ENCODE data around the gene OCEL1. TPM values are rescaled to one million over a fixed set of nuclear protein-coding genes. Genes with fewer than 3 reads are reported as not detected.
A peak's percentile ranks its signal among the peaks of the same experiment; 100 is the strongest.

The OCEL1 gene
- total and polyA plus RNA-seq, 2 of the 13 experiments (the other 11 are each of a cell fraction or from before 2014, with no cell fraction given): 10.6 to 17.2 TPM

DNA sequence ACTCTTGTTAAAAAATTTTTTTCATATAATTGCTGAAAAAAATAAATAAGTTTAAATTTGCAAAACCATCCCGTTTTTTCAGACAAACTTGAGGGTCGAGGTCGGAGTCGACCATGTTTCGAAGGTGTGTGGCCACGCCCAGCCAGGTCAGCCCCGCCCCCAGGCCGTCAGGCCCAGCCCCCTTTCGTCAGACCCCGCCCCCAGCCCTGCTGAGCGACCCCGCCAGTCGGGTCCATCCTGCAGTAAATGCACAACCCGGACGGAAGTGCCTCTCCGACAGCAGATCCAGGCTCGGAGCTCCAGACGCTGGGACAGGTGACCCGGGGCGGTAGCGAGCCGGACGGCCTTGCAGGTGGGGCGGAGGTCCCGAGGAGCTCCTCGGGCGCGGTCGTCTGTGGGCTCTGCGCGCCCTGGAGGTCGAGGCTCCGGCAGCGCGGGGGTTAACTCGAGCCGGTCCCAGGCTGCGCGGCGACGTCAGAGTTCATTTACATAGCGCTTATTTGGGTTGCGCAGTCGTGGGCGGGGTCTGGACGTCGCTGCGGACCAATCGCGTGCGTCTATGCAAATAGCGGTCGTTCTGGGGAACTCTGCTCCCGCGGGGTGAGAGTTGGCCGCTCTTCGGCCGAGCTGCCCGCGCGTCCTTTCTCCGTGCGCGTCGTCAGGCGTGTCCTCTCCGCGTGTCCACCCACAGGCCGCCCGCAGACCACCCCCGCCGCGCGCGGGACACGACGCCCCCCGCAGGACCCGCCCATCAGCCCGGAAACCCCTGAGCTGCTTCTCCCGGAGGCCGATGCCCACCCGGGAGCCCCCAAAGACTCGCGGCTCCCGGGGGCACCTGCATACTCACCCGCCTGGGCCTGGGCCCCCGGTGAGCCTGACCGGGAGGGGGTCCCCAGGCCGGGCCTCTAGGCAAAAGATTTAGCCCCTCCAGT is at the start of gene OCEL1 (continued):
- TF ChIP-seq, protein P1, sequence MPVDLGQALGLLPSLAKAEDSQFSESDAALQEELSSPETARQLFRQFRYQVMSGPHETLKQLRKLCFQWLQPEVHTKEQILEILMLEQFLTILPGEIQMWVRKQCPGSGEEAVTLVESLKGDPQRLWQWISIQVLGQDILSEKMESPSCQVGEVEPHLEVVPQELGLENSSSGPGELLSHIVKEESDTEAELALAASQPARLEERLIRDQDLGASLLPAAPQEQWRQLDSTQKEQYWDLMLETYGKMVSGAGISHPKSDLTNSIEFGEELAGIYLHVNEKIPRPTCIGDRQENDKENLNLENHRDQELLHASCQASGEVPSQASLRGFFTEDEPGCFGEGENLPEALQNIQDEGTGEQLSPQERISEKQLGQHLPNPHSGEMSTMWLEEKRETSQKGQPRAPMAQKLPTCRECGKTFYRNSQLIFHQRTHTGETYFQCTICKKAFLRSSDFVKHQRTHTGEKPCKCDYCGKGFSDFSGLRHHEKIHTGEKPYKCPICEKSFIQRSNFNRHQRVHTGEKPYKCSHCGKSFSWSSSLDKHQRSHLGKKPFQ (CRISPR knock-in tag; IDR thresholded peaks at IDR 0.05; ENCODE audit: insufficient replicate concordance): no peak
- TF ChIP-seq FOXA3 (CRISPR knock-in tag; IDR thresholded peaks at IDR 0.05): peak; percentile 30
- peak; percentile 48; the same call in 1 of the 2 replicates for TF ChIP-seq ZNF563 (CRISPR knock-in tag; IDR thresholded peaks at IDR 0.05)
- TF ChIP-seq DNMT1 (CRISPR knock-in tag; IDR thresholded peaks at IDR 0.05): 0 out of 2 replicates have a peak, but pooled peaks have one; percentile 74
- no peak for TF ChIP-seq HDAC6 (IDR thresholded peaks at IDR 0.05; ENCODE audit: low read depth, low read length)
- peak; percentile 66; the same call in 1 of the 2 replicates for TF ChIP-seq RARA (CRISPR knock-in tag; IDR thresholded peaks at IDR 0.05)
- no peak for TF ChIP-seq ZNF660 (CRISPR knock-in tag; IDR thresholded peaks at IDR 0.05; ENCODE audit: borderline replicate concordance, low read depth)
- TF ChIP-seq, protein P2, sequence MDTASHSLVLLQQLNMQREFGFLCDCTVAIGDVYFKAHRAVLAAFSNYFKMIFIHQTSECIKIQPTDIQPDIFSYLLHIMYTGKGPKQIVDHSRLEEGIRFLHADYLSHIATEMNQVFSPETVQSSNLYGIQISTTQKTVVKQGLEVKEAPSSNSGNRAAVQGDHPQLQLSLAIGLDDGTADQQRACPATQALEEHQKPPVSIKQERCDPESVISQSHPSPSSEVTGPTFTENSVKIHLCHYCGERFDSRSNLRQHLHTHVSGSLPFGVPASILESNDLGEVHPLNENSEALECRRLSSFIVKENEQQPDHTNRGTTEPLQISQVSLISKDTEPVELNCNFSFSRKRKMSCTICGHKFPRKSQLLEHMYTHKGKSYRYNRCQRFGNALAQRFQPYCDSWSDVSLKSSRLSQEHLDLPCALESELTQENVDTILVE (CRISPR knock-in tag; IDR thresholded peaks at IDR 0.05): peak; percentile 82; the same call in 1 of the 2 replicates
- no peak for TF ChIP-seq JUNB (CRISPR knock-in tag; IDR thresholded peaks at IDR 0.05; ENCODE audit: borderline replicate concordance)
- no peak for TF ChIP-seq TCF7 (IDR thresholded peaks at IDR 0.05; ENCODE audit: low read depth)
- TF ChIP-seq, protein P3, sequence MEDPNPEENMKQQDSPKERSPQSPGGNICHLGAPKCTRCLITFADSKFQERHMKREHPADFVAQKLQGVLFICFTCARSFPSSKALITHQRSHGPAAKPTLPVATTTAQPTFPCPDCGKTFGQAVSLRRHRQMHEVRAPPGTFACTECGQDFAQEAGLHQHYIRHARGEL (CRISPR knock-in tag; IDR thresholded peaks at IDR 0.05): no peak
- TF ChIP-seq MTA3 (CRISPR knock-in tag; IDR thresholded peaks at IDR 0.05): no peak
- no peak for TF ChIP-seq GTF2F1 (IDR thresholded peaks at IDR 0.05; ENCODE audit: low read length)
- TF ChIP-seq ZNF326 (CRISPR knock-in tag; IDR thresholded peaks at IDR 0.05; ENCODE audit: borderline replicate concordance): no peak
- TF ChIP-seq TBX3 (IDR thresholded peaks at IDR 0.05; ENCODE audit: borderline replicate concordance): no peak
- TF ChIP-seq ESRRA (CRISPR knock-in tag; IDR thresholded peaks at IDR 0.05; ENCODE audit: low read depth): peak; percentile 46; the same call in 1 of the 2 replicates
- TF ChIP-seq RORA (CRISPR knock-in tag; IDR thresholded peaks at IDR 0.05): 0 out of 2 replicates have a peak, but pooled peaks have one; percentile 58
- TF ChIP-seq, protein P4, sequence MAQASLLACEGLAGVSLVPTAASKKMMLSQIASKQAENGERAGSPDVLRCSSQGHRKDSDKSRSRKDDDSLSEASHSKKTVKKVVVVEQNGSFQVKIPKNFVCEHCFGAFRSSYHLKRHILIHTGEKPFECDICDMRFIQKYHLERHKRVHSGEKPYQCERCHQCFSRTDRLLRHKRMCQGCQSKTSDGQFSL (CRISPR knock-in tag; IDR thresholded peaks at IDR 0.05): no peak
- TF ChIP-seq, protein P5, sequence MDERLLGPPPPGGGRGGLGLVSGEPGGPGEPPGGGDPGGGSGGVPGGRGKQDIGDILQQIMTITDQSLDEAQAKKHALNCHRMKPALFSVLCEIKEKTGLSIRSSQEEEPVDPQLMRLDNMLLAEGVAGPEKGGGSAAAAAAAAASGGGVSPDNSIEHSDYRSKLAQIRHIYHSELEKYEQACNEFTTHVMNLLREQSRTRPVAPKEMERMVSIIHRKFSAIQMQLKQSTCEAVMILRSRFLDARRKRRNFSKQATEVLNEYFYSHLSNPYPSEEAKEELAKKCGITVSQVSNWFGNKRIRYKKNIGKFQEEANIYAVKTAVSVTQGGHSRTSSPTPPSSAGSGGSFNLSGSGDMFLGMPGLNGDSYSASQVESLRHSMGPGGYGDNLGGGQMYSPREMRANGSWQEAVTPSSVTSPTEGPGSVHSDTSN (CRISPR knock-in tag; IDR thresholded peaks at IDR 0.05): no peak
- no peak for TF ChIP-seq PHF5A (CRISPR knock-in tag; IDR thresholded peaks at IDR 0.05; ENCODE audit: low read depth, unreplicated experiment)
- TF ChIP-seq RXRA (CRISPR knock-in tag; IDR thresholded peaks at IDR 0.05): peak; percentile 82

Measured in HepG2 (cell line).